HG03064 (cell line): ENCODE measurements around the gene BFSP2.
"Not testable (repeated sequence)": the region's sequence is repeated elsewhere in the genome, so short reads cannot be mapped to it uniquely, and the experiment has no call there.

ENCODE experiments used
- ATAC-seq: cut with Tn5 transposase; IDR thresholded peaks from one replicate; pipeline ENCODE4 v1.9.1; 2021; ENCODE audit warnings: low read depth; ENCODE audit not compliant: unreplicated experiment

BFSP2 gene

DNA sequence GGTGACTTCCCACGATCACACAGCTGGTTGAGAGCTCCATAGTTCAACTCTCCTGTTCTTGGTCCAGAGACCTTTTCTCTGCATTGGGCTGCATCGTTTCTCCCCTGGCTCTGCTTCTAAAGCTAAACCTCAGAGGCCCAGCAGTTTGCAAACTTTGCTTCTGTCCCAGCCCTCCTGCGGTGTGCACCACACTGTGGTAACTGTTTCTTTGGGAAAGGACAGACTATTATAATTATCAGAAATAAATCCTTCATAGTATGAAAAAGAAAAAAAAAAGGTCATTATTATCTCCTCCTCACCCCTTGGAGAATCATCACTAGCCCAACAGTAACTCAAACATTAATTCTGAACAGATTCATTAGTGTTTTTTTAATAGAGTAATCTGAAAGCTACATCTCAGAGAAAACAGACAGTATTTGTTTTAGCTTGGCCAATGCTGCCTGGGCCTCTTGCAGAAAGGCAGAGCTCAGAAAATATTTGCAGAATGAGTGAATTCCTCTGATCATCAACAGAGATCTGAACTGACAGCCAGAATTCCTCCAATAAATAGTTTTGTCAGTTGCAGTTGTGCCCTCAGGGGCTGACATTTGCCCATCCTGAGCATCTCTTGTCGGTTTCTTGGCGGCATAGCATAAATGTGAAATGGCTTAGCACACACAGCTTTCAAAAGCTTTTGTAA lies 52.9 kb downstream of the BFSP2 start:
- ATAC-seq = no peak

- no peak for ATAC-seq
Measured at GRCh38 chr3:133453383-133453782, 53.5 kb downstream of the BFSP2 start.

- no peak for ATAC-seq
Measured at GRCh38 chr3:133455281-133455680, 55.4 kb downstream of the BFSP2 start.

GRCh38 chr3:133455960-133456359 lies 56.1 kb downstream of the BFSP2 start:
- no peak for ATAC-seq

DNA sequence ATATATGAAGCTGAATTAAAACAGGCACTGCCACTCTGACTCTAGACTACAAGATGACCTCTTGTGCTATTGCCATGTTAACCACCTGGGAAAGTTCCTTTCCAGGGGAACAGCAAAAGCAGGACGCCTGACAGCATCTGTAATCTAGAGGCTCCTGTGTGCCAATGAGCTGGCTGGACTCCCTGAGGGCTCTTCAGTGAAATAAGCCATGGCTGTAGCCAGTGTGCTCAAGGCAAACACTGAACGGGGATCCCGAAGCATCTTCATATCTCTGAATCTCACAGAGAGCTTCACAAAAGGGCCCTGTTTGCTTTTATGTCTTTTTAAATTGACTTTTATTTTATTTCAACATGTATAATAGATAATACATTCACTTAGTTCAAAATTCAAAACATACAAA lies 57.2 kb downstream of the BFSP2 start:
- ATAC-seq = no peak

- no peak for ATAC-seq
Measured at GRCh38 chr3:133457465-133458067, 57.7 kb downstream of the BFSP2 start.

DNA sequence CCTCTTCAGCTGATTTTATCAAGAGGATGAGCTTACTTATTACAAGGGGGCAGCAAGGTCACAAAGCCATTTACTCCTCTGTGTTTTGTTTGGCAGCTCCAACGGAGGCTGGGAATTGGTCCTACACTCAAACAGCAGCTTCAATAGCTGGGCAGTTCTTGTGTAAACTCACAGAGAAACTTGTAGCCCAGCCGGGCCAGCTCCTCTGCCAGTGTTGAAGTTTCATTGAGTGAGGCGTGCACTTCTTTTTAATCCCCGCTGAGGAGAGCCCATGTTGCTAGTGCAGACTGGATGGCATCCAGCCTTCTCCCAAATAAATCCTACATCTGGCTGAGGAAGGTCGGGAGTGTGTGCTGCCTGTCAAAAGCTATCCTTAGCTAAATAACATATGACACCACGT lies 59.5 kb downstream of the BFSP2 start:
- ATAC-seq = no peak

GRCh38 chr3:133460809-133461208 lies 61.0 kb downstream of the BFSP2 start:
- ATAC-seq = no peak

DNA sequence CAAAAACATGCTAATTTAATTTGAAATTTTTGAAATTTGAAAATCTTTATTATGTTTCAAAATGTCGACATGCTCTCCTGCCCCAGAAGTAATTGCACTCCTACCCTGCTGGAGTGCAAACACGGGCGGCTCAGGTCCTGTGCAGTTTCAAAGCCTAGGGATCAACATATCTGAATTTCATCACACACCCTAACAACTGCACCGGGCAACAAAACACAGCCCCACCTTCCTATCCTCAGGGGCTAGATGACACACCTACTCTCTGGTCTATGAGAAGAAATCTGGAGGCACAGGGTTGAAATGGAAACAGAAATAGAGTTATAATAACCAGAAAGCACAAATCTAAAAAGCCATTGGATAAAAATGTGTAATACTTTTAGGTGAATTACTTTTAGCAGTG lies 61.4 kb downstream of the BFSP2 start:
- no peak for ATAC-seq

DNA sequence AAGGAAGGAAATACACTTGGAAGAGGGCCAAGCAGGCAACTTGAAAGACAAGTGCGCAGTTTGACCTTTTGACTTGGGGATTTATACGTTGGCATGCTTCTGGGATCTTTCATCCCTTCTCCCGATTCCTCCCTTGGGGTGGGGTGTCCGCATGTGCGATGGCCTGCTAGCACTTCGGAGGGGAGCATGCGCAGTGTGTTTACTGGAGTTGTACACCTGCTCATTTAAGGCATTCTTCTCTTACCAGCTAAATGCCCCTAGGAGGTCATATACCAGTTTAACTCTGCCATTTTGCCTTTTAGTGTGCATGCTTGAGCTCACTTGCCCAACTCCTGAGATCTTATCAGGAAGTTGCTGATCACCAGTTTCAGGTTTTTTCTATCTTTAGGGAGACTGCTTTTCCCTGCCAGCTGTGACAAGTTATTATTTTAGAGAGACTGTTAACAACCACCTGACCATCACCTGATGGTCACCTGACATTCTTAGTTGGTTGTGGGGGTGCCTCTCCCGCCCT lies 63.5 kb downstream of the BFSP2 start:
- ATAC-seq = no peak

GRCh38 chr3:133464573-133464972 lies 64.7 kb downstream of the BFSP2 start:
- ATAC-seq = no peak

DNA sequence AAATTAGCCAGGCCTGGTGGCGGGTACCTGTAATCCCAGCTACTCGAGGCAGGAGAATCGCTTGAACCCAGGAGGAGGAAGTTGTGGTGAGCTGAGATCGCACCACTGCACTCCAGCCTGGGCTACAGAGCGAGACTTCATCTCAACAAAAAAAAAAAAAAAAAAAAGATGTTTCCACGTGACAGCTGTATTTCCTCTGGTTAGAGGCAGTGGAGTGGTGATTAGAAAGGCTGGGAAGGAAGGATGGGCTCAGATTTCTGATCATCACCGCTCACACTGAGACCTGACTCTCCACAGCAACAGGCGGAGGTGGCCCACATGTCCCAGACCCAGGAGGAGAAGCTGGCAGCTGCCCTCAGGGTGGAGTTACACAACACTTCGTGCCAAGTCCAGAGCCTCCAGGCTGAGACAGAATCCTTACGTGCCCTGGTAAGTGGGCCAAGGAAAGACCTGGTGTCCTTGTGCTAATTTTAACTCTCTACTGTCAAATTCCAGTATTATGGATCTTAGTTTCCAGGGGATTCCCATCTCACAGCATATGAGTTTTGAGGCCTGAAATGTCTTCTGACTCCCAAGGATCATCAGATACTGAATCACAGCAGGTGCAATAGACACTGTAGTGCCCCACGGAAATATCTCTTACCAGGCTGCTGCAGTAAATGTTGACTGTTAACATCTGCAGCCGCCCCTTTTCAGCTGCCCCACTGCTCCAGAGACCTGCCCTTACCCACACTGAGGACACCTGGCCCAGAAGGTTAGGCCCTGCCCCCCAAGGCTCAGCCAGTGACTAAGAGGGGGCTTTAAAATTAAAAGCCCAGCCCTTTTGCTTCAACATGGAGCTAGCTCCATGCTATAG lies 66.9 kb downstream of the BFSP2 start:
- no peak for ATAC-seq

DNA sequence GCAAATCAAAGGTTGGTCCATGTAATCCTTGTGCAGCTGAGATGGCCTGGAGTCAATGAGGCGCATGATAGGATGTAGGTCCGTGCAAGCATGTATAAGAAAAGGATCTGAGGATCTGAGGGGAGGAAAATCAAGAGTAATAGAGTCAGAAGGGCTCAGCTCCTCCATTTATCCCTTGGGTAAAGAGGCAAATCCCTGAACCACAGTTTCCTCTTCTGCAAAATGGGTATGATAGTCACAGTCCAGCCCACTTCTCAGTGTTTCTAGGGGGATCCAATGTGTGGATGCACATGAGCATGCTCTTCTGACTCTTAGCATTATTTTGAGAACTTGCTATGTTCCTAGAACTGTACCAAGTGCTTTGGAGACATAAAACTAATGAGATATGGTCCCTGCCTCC lies 67.9 kb downstream of the BFSP2 start:
- no peak for ATAC-seq

- no peak for ATAC-seq
Measured at GRCh38 chr3:133468251-133468721, 68.4 kb downstream of the BFSP2 start.

- ATAC-seq = no peak
Measured at GRCh38 chr3:133469140-133469731, 69.4 kb downstream of the BFSP2 start.

- no peak for ATAC-seq
Measured at GRCh38 chr3:133472242-133472641, 72.4 kb downstream of the BFSP2 start.

- no peak for ATAC-seq
Measured at GRCh38 chr3:133472889-133473288, 73.0 kb downstream of the BFSP2 start.

DNA sequence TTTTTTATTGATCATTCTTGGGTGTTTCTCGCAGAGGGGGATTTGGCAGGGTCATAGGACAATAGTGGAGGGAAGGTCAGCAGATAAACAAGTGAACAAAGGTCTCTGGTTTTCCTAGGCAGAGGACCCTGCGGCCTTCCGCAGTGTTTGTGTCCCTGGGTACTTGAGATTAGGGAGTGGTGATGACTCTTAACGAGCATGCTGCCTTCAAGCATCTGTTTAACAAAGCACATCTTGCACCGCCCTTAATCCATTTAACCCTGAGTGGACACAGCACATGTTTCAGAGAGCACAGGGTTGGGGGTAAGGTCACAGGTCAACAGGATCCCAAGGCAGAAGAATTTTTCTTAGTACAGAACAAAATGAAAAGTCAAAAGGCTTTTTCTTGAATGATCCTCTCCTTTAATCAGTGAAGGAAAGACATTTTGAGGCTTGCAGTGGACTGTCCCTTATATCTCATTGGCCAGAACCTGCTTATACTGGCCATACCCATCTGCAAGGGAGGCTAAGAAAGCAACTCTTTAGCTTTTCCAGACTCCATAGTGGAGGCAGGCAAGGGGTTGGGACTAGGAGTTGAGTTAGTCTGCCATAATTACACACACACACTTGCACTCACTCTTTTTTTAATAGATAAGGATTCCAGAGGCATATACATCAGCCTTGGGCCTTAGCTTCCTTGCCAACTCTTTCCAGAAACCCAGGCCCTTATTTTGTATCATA lies 73.8 kb downstream of the BFSP2 start:
- not testable (repeated sequence) for ATAC-seq

DNA sequence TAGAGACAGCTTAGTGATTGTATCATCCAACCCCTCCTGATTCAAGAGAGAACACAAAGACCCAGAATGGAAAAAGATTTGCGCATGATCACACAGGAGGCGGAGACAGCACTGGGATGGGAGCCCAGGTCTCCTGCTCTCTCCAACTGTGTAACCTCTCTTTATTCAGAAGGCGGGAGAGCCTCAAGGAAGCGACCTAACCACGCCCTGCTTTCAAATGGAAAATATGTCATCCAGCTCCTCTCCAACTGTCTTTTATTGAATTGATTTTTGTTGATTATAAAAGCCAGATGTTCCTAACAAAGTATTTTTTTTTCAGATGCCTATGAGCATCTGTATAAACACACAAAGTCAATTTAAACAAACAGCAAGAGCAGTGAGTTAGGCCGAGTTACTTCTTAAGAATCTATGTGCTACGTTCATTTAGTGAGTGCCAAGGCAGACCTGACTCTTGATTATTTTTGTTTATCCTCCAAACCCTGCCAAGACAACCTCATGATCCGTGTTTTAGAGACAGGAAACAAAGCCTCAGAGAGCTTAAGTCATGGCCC lies 74.5 kb downstream of the BFSP2 start:
- ATAC-seq = no peak

DNA sequence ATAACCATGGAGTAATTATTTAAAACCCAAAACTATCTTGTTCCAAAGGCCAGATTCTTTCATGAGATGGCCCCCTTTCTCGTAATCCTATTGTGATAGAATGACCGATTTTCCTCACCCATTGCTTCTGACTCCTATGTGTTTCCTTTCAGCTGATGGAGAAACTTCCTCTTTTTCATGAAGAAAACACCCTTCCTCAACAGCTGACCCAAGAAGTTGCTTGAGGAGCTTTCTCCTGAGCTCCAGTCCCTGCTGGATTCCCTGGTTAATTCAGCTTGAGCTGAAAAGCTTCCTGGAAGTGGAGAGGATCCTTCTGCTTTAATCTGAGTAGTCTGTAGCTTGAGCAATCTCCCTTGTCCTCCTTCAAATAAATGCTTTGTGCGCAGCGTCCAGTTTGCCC lies 75.0 kb downstream of the BFSP2 start:
- ATAC-seq = no peak
